IMR-90 (cell line): Measurements from ENCODE around the gene TMEM26. TPM values are rescaled to one million over a fixed set of nuclear protein-coding genes. Genes with fewer than 3 reads are reported as not detected.

ENCODE experiments used
- ATAC-seq: fragments of 200-7000 bp; cut with Tn5 transposase; 2 replicates; pipeline ENCODE4 v1.9.1; 2020; ENCODE audit warnings: low read depth, mild to moderate bottlenecking, moderate library complexity
- BruUV-seq: library from RNA; stranded (reverse); fragments of 400-500 nt; replicated peaks from 2 replicates; lab custom pipeline; 2021; lab: Mats Ljungman, UMichigan
- CTCF ChIA-PET: fragments of 300-600 bp; formaldehyde crosslinking; extraction: SDS; loops from one replicate; lab custom pipeline; 2021; ENCODE audit warnings: antibody characterized with exemption; lab: Yijun Ruan, JAX
- POLR2A ChIA-PET: fragments of 300-600 bp; sonication (Branson Sonifier 250); formaldehyde crosslinking; loops from one replicate; lab custom pipeline; 2022; ENCODE audit warnings: antibody characterized with exemption; ENCODE audit not compliant: unreplicated experiment; lab: Charles Lee
- DNase-seq: peaks from one replicate; pipeline ENCODE4 v3.0.0; 2013
- H2AFZ ChIP-seq: replicated peaks from 2 replicates; pipeline ENCODE3; 2013; ENCODE audit warnings: low read length, mild to moderate bottlenecking; ENCODE audit not compliant: poor library complexity
- H2AK5ac ChIP-seq: 2 replicates; pipeline ENCODE4 v1.6.1; 2013; ENCODE audit warnings: low read depth, low read length, inconsistent platforms
- H2AK9ac ChIP-seq: replicated peaks from 2 replicates; pipeline ENCODE3; 2013; ENCODE audit warnings: mild to moderate bottlenecking, low read depth, low read length, moderate library complexity; ENCODE audit not compliant: poor library complexity
- H2BK120ac ChIP-seq: 2 replicates; pipeline ENCODE4 v1.6.1; 2013; ENCODE audit warnings: low read depth, low read length, inconsistent platforms
- H2BK15ac ChIP-seq: 3 replicates; pipeline ENCODE4 v1.6.1; 2013; ENCODE audit warnings: low read depth, low read length, inconsistent platforms
- H2BK20ac ChIP-seq: 2 replicates; pipeline ENCODE4 v1.6.1; 2013; ENCODE audit warnings: low read depth, mild to moderate bottlenecking, inconsistent platforms, low read length, moderate library complexity
- H2BK5ac ChIP-seq: 2 replicates; pipeline ENCODE4 v1.6.1; 2013; ENCODE audit warnings: mild to moderate bottlenecking, low read depth, low read length, inconsistent platforms; ENCODE audit not compliant: poor library complexity, severe bottlenecking
- H3K14ac ChIP-seq: replicated peaks from 2 replicates; pipeline ENCODE4 v1.6.1; 2013; ENCODE audit warnings: low read depth, low read length, inconsistent platforms
- H3K18ac ChIP-seq: 2 replicates; pipeline ENCODE4 v1.6.1; 2013; ENCODE audit warnings: low read depth, low read length, control low read depth
- H3K23ac ChIP-seq: 2 replicates; pipeline ENCODE4 v1.6.1; 2013; ENCODE audit warnings: low read depth, low read length, inconsistent platforms
- H3K27ac ChIP-seq: 2 replicates; pipeline ENCODE4 v1.5.1; 2013; ENCODE audit warnings: mild to moderate bottlenecking, control low read depth, low read length; ENCODE audit not compliant: insufficient read depth
- H3K27me3 ChIP-seq: 2 replicates; pipeline ENCODE4 v1.6.1; 2013; ENCODE audit warnings: low read length; ENCODE audit not compliant: control insufficient read depth, insufficient read depth
- H3K36me3 ChIP-seq: 2 replicates; pipeline ENCODE4 v1.6.1; 2013; ENCODE audit warnings: low read length, mixed read lengths; ENCODE audit not compliant: control insufficient read depth, insufficient read depth
- H3K4ac ChIP-seq: 2 replicates; pipeline ENCODE4 v1.6.1; 2013; ENCODE audit warnings: low read depth, low read length, inconsistent platforms
- H3K4me1 ChIP-seq: 2 replicates; pipeline ENCODE4 v1.6.1; 2013; ENCODE audit warnings: low read length, mixed read lengths; ENCODE audit not compliant: control insufficient read depth, insufficient read depth
- H3K4me2 ChIP-seq: 2 replicates; pipeline ENCODE4 v1.6.1; 2013; ENCODE audit warnings: low read depth, mild to moderate bottlenecking, control low read depth, low read length, moderate library complexity
- H3K4me3 ChIP-seq: 2 replicates; pipeline ENCODE4 v1.5.1; 2013; ENCODE audit warnings: low read depth, mild to moderate bottlenecking, control low read depth, low read length, moderate library complexity; ENCODE audit not compliant: insufficient read depth
- H3K56ac ChIP-seq: 2 replicates; pipeline ENCODE4 v1.6.1; 2013; ENCODE audit warnings: low read length, inconsistent platforms; ENCODE audit not compliant: insufficient read depth; ENCODE audit errors: extremely low read depth
- H3K79me1 ChIP-seq, 2 experiments: 2 replicates each; pipeline ENCODE4 v1.6.1; 2013; ENCODE audit warnings: low read length in 2 of 2, inconsistent platforms in 1 of 2, low read depth in 1 of 2
- H3K9ac ChIP-seq: 2 replicates; pipeline ENCODE4 v1.6.1; 2013; ENCODE audit warnings: low read depth, low read length, control low read depth
- H3K9me1 ChIP-seq: 2 replicates; pipeline ENCODE4 v1.6.1; 2013; ENCODE audit warnings: low read length, inconsistent platforms; ENCODE audit not compliant: insufficient read depth
- H3K9me3 ChIP-seq: 2 replicates; pipeline ENCODE4 v1.6.1; 2013; ENCODE audit warnings: low read length; ENCODE audit not compliant: control insufficient read depth, insufficient read depth
- H4K20me1 ChIP-seq: 2 replicates; pipeline ENCODE4 v1.6.1; 2013; ENCODE audit warnings: low read length, inconsistent platforms; ENCODE audit not compliant: insufficient read depth
- H4K5ac ChIP-seq: 2 replicates; pipeline ENCODE4 v1.6.1; 2013; ENCODE audit warnings: mild to moderate bottlenecking, low read depth, low read length, control low read depth
- H4K8ac ChIP-seq, 2 experiments: 2 replicates each; pipeline ENCODE4 v1.6.1; 2013; ENCODE audit warnings: low read depth in 2 of 2, low read length in 2 of 2, control low read depth in 1 of 2, inconsistent platforms in 1 of 2
- H4K91ac ChIP-seq: 2 replicates; pipeline ENCODE4 v1.6.1; 2013; ENCODE audit warnings: low read depth, low read length, inconsistent platforms; ENCODE audit not compliant: insufficient read depth
- ELK1 ChIP-seq: fragments of 150-350 bp; IDR thresholded peaks from 2 replicates; pipeline ENCODE4 v1.6.1; 2016; ENCODE audit warnings: low read depth, mild to moderate bottlenecking, low read length, moderate library complexity, borderline replicate concordance
- MAZ ChIP-seq: IDR thresholded peaks from 2 replicates; pipeline ENCODE4 v1.6.1; 2012; ENCODE audit warnings: low read depth, mild to moderate bottlenecking, low read length, improper control_type of control experiment, moderate library complexity, borderline replicate concordance
- RCOR1 ChIP-seq: IDR thresholded peaks from 2 replicates; pipeline ENCODE4 v1.6.1; 2012; ENCODE audit warnings: mild to moderate bottlenecking, low read length, improper control_type of control experiment; ENCODE audit not compliant: insufficient replicate concordance
- dilution Hi-C: fragments of 300-500 bp; cut with HindIII; formaldehyde crosslinking; loops from one replicate; pipeline ENCODE4 v1.14.3; 2018; ENCODE audit warnings: low sequenced_read_pairs; ENCODE audit not compliant: unreplicated experiment
- in situ Hi-C: fragments of 300-500 bp; cut with MboI; formaldehyde crosslinking; loops from 3 replicates; pipeline ENCODE4 v1.14.3; 2019; ENCODE audit warnings: low sequenced_read_pairs, inconsistent platforms, mixed read lengths
- intact Hi-C: fragments of 100-400 bp; cut with micrococcal nuclease; formaldehyde crosslinking; loops from 2 replicates; pipeline ENCODE4 v1.10.0; 2022
- polyA plus RNA-seq, 3 experiments: library from polyadenylated mRNA; depleted of rRNA; stranded (reverse); fragments of >200 nt; gene quantifications; 2 replicates each; pipeline ENCODE4 v1.2.3, GENCODE V29; 2012; ENCODE audit warnings: low replicate concordance in 1 of 3
- total RNA-seq: library from RNA; depleted of rRNA; stranded (reverse); fragments of >200 nt; gene quantifications from 2 replicates; pipeline ENCODE4 v1.2.3, GENCODE V29; 2012

Gene TMEM26
- total and polyA plus RNA-seq, 2 of the 4 experiments (the other 2 are of a cell fraction): 0.22 to 0.36 TPM

DNA sequence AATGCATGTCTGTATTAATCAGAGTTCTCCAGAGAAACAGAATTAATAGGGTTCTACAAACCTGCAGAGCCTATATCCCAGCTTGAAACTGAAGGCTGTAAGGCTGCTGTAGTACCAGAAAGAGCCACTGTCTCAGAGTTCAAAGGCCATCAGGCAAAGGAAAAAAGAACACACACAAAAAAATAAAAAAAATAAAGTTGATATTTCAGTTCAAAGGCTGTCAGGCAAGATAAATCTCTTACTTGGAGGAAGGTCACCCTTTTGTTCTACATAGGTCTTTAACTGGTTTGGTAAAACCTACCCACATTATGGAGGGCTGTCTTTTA lies 12.0 kb upstream of the TMEM26 start:
- ChIA-PET POLR2A (no interaction called here), CTCF (no interaction called here)
- H3K27ac ChIP-seq: no peak overlapping the region
- H3K27me3 ChIP-seq: no peaks in the 10 kb centered on the region
- intact Hi-C loops: no loop called here
- H3K36me3 ChIP-seq: no peaks in the 10 kb centered on the region
- dilution Hi-C loops: no loop called here
- H3K4me2 ChIP-seq: peak overlapping the region; percentile 8; the same call in 1 of the 2 replicates
- no TSS peak for BruUV-seq
- H3K23ac ChIP-seq: no peak overlapping the region
- peak overlapping the region; percentile 10 for H2BK5ac ChIP-seq
- H4K20me1 ChIP-seq: no peaks in the 10 kb centered on the region
- H3K9me3 ChIP-seq: no peaks in the 10 kb centered on the region
- no peaks in the 10 kb centered on the region for H3K79me1 ChIP-seq
- no peak overlapping the region for H3K14ac ChIP-seq
- no peak overlapping the region for H4K91ac ChIP-seq
- H3K9ac ChIP-seq: no peak overlapping the region
- H3K9me1 ChIP-seq: peaks cover 7% of the 10 kb centered on the region
- no peak overlapping the region for H2AK9ac ChIP-seq
- no peak overlapping the region for H3K4ac ChIP-seq
- peak overlapping the region; percentile 56 for H3K18ac ChIP-seq
- in situ Hi-C loops: no loop called here
- peak; percentile 44; the same call in 1 of the 2 replicates for ATAC-seq
- H3K4me3 ChIP-seq: no peak overlapping the region
- H2BK15ac ChIP-seq: no peak overlapping the region
- no peak overlapping the region for H4K5ac ChIP-seq
- peaks cover 10% of the 10 kb centered on the region for H3K4me1 ChIP-seq
- no peak overlapping the region for H2BK20ac ChIP-seq
- H2AK5ac ChIP-seq: no peak overlapping the region
- no peak overlapping the region for H3K56ac ChIP-seq
- no peak for DNase-seq
- H2AFZ ChIP-seq: no peak overlapping the region
- H4K8ac ChIP-seq: no peak overlapping the region
- TF ChIP-seq ELK1 (no peak), MAZ (no peak), RCOR1 (no peak)
- peak overlapping the region; percentile 16; the same call in 1 of the 2 replicates for H2BK120ac ChIP-seq
